DMS 273 treated with DMSO at 0.1 percent for 48 hours (cell line): Measurements from ENCODE around the gene TRIM16.
"Not testable (repeated sequence)": the region's sequence is repeated elsewhere in the genome, so short reads cannot be mapped to it uniquely, and the experiment has no call there.

Experiments used
- DNase-seq: peaks from one replicate; lab custom pipeline; 2025; lab: John Stamatoyannopoulos, UW

TRIM16 gene

GRCh38 chr17:15658296-15658695, 25.8 kb downstream of the TRIM16 start:
- DNase-seq: no peak

GRCh38 chr17:15657868-15658267, 26.2 kb downstream of the TRIM16 start:
- no peak for DNase-seq

GRCh38 chr17:15654886-15655561, 29.1 kb downstream of the TRIM16 start:
- no peak for DNase-seq

- DNase-seq: not testable (repeated sequence)
Observed at GRCh38 chr17:15654401-15654800, 29.7 kb downstream of the TRIM16 start.

GRCh38 chr17:15652960-15653359, 31.2 kb downstream of the TRIM16 start:
- no peak for DNase-seq

- DNase-seq: peak; percentile 77
Observed at GRCh38 chr17:15651583-15652110, 32.5 kb downstream of the TRIM16 start.

GRCh38 chr17:15650741-15651582, 33.1 kb downstream of the TRIM16 start:
- DNase-seq: no peak

GRCh38 chr17:15649861-15650421, 34.2 kb downstream of the TRIM16 start:
- DNase-seq: no peak

GRCh38 chr17:15648386-15648785, 35.7 kb downstream of the TRIM16 start:
- no peak for DNase-seq

- DNase-seq: not testable (repeated sequence)
Observed at GRCh38 chr17:15645942-15646312, 38.2 kb downstream of the TRIM16 start.

GRCh38 chr17:15645099-15645941, 38.8 kb downstream of the TRIM16 start:
- not testable (repeated sequence) for DNase-seq

- not testable (repeated sequence) for DNase-seq
Observed at GRCh38 chr17:15642505-15643251, 41.4 kb downstream of the TRIM16 start.

- DNase-seq: not testable (repeated sequence)
Observed at GRCh38 chr17:15642014-15642413, 42.1 kb downstream of the TRIM16 start.

GRCh38 chr17:15630930-15631453, 53.1 kb downstream of the TRIM16 start:
- DNase-seq: not testable (repeated sequence)

GRCh38 chr17:15629991-15630390, 54.1 kb downstream of the TRIM16 start:
- not testable (repeated sequence) for DNase-seq

GRCh38 chr17:15623661-15624209, 60.4 kb downstream of the TRIM16 start:
- DNase-seq: not testable (repeated sequence)

GRCh38 chr17:15623255-15623654, 60.9 kb downstream of the TRIM16 start:
- not testable (repeated sequence) for DNase-seq

- not testable (repeated sequence) for DNase-seq
Observed at GRCh38 chr17:15622124-15622523, 62.0 kb downstream of the TRIM16 start.

- not testable (repeated sequence) for DNase-seq
Observed at GRCh38 chr17:15619331-15620058, 64.6 kb downstream of the TRIM16 start, which contains the start of gene FBXW10B. TSS of gene FBXW10B (minus strand) at chr17:15619704. CDS start at chr17:15619512, 192 bp downstream.
